ENCODE measurements around the gene FOXJ2.

The FOXJ2 gene

GRCh38 chr12:8099235-8099634, 66.7 kb downstream of the FOXJ2 start:
- peaks cover 37% of the 10 kb centered on the region for H3K36me3 ChIP-seq (ENCODE audit: control insufficient read depth, insufficient read depth, low read length)

More at GRCh38 chr12:8099235-8099634, 66.7 kb downstream of the FOXJ2 start:
- H3K4me3 ChIP-seq (ENCODE audit: insufficient read depth, low read depth, low read length, poor library complexity, severe bottlenecking) = no peak overlapping the region
- H3K4me1 ChIP-seq (ENCODE audit: control insufficient read depth, insufficient read depth, low read length, poor library complexity, severe bottlenecking) = no peaks in the 10 kb centered on the region
- no peak for DNase-seq
- H3K27me3 ChIP-seq (replicated peaks; ENCODE audit: control insufficient read depth, insufficient read depth, low read length, poor library complexity, severe bottlenecking) = no peaks in the 10 kb centered on the region
- H3K27ac ChIP-seq (ENCODE audit: insufficient read depth, low read length, poor library complexity, severe bottlenecking) = no peak overlapping the region
- H3K9me3 ChIP-seq (ENCODE audit: control insufficient read depth, low read length) = no peaks in the 10 kb centered on the region
